Naive thymus-derived CD4-positive, alpha-beta T cell (primary cell): ENCODE results near the gene AKAP6. TPM values are rescaled to one million over a fixed set of nuclear protein-coding genes. Genes with fewer than 3 reads are reported as not detected.

Source experiments
- ATAC-seq: fragments of 150-1000 bp; cut with Tn5 transposase; 2 replicates; pipeline ENCODE4 v1.10.0; 2021; ENCODE audit warnings: mild to moderate bottlenecking, moderate library complexity
- CTCF ChIA-PET: fragments of 350-600 bp; sonication (Branson Sonifier 250); formaldehyde crosslinking; loops from one replicate; lab custom pipeline; 2021; ENCODE audit warnings: antibody characterized with exemption; lab: Charles Lee
- POLR2A ChIA-PET: fragments of 350-600 bp; sonication (Branson Sonifier 250); formaldehyde crosslinking; loops from one replicate; lab custom pipeline; 2021; ENCODE audit warnings: antibody characterized with exemption, inconsistent platforms; lab: Charles Lee
- DNase-seq, 9 donors: peaks; one replicate each; pipeline versions ENCODE4 v3.0.0 to v3.0.0-alpha.2; 2020 to 2022; ENCODE audit warnings: mixed read lengths in 1 of 9
- H3K27ac ChIP-seq: one replicate; pipeline ENCODE4 v1.7.0; 2013; ENCODE audit warnings: mild to moderate bottlenecking, low read depth, low read length, moderate library complexity
- H3K27me3 ChIP-seq, 2 donors: one replicate each; pipeline ENCODE4 v1.7.0; 2013; ENCODE audit warnings: low read length in 2 of 2, mild to moderate bottlenecking in 2 of 2, moderate library complexity in 2 of 2; ENCODE audit not compliant: control insufficient read depth in 2 of 2, insufficient read depth in 2 of 2
- H3K36me3 ChIP-seq, 3 experiments: 1 replicate in 2 of 3; 2 replicates in 1 of 3; pipeline ENCODE4 v1.7.0; 2013; ENCODE audit warnings: low read length in 3 of 3, mild to moderate bottlenecking in 3 of 3, moderate library complexity in 1 of 3; ENCODE audit not compliant: insufficient read depth in 3 of 3, control insufficient read depth in 2 of 3
- H3K4me1 ChIP-seq, 2 donors: one replicate each; pipeline ENCODE4 v1.7.0; 2013; ENCODE audit warnings: low read length in 2 of 2, mild to moderate bottlenecking in 2 of 2, moderate library complexity in 1 of 2; ENCODE audit not compliant: control insufficient read depth in 2 of 2, insufficient read depth in 2 of 2
- H3K4me3 ChIP-seq: 2 replicates; pipeline ENCODE4 v1.7.0; 2013; ENCODE audit warnings: mild to moderate bottlenecking, low read length
- H3K9me3 ChIP-seq, 3 experiments: 1 replicate in 2 of 3; 2 replicates in 1 of 3; pipeline ENCODE4 v1.7.0; 2013; ENCODE audit warnings: low read length in 3 of 3; ENCODE audit not compliant: control insufficient read depth in 2 of 3
- H3K27ac Mint-ChIP-seq, 9 donors: one replicate each; pipeline ENCODE4 v1.8.0; 2020 to 2022; ENCODE audit warnings: mixed read lengths in 9 of 9, mild to moderate bottlenecking in 8 of 9, moderate library complexity in 5 of 9, inconsistent platforms in 2 of 9
- H3K27me3 Mint-ChIP-seq, 5 donors: one replicate each; pipeline ENCODE4 v1.8.0; 2021 to 2022; ENCODE audit warnings: mixed read lengths in 5 of 5, mild to moderate bottlenecking in 1 of 5
- H3K36me3 Mint-ChIP-seq, 5 donors: one replicate each; pipeline ENCODE4 v1.8.0; 2020 to 2022; ENCODE audit warnings: mixed read lengths in 5 of 5, mild to moderate bottlenecking in 3 of 5, inconsistent platforms in 1 of 5
- H3K4me1 Mint-ChIP-seq, 7 donors: one replicate each; pipeline ENCODE4 v1.8.0; 2020 to 2022; ENCODE audit warnings: mixed read lengths in 7 of 7, mild to moderate bottlenecking in 3 of 7, inconsistent platforms in 1 of 7
- H3K4me3 Mint-ChIP-seq, 10 donors: one replicate each; pipeline ENCODE4 v1.8.0; 2020 to 2022; ENCODE audit warnings: mild to moderate bottlenecking in 10 of 10, mixed read lengths in 10 of 10, moderate library complexity in 6 of 10, inconsistent platforms in 2 of 10
- H3K9me3 Mint-ChIP-seq, 11 donors: one replicate each; pipeline ENCODE4 v1.8.0; 2020 to 2022; ENCODE audit warnings: mixed read lengths in 11 of 11, mild to moderate bottlenecking in 4 of 11, inconsistent platforms in 1 of 11, moderate library complexity in 1 of 11
- intact Hi-C, 2 donors: fragments of 100-400 bp; cut with micrococcal nuclease; formaldehyde crosslinking; loops; one replicate each; pipeline ENCODE4 v1.15.1; 2023
- polyA plus RNA-seq, 2 donors: library from polyadenylated mRNA; unstranded; fragments of 300-500 nt; fragmentation: Illumina TruSeq; gene quantifications; one replicate each; pipeline ENCODE4 v1.2.3, GENCODE V29; 2021
- total RNA-seq, 6 experiments: library from RNA in 5 of 6; stranded (reverse) in 5 of 6; gene quantifications; 1 replicate in 5 of 6; 2 replicates in 1 of 6; pipeline ENCODE4 v1.2.3 and lab custom pipeline; 2021 to 2026

Gene AKAP6
- total and polyA plus RNA-seq, 7 experiments from 2014 or later, result 0.29 to 7.9 (median 4.1) TPM

DNA sequence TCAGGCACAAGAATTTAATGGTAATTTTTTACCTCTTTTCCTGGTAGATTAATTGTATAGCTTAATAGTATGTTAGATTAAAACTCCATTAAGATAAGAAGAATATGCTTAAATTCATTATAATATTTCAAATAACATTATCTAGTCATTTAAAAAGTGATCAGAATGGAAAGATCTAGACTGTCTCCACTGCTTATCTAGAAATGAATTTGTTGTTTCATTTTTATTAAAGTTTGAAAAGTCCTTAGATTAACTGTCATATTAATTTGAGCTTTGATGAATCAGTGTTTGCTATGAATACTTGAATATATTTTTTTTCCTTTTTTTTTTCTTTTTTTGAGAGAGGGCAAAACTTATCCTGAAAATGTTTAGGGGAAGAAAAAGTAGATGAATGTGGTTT is 373.0 kb downstream of the AKAP6 start:
- Mint-ChIP-seq H3K27me3 (no peaks in the 10 kb centered on the region), H3K4me3 (no peak overlapping the region), H3K27ac (no peak overlapping the region), H3K36me3 (peaks cover 0 to 8% (median 3%) of the 10 kb centered on the region in 5 donors), H3K9me3 (no peaks in the 10 kb centered on the region), H3K4me1 (no peaks in the 10 kb centered on the region)
- Histone ChIP-seq H3K4me3 (no peak overlapping the region), H3K9me3 (no peaks in the 10 kb centered on the region), H3K36me3 (no peaks in the 10 kb centered on the region), H3K27ac (no peak overlapping the region), H3K27me3 (no peaks in the 10 kb centered on the region), H3K4me1 (no peaks in the 10 kb centered on the region)
- ChIA-PET CTCF (no interaction called here), POLR2A (no interaction called here)
- intact Hi-C loops, result no loop called here
- no peak for DNase-seq
- no peak for ATAC-seq

DNA sequence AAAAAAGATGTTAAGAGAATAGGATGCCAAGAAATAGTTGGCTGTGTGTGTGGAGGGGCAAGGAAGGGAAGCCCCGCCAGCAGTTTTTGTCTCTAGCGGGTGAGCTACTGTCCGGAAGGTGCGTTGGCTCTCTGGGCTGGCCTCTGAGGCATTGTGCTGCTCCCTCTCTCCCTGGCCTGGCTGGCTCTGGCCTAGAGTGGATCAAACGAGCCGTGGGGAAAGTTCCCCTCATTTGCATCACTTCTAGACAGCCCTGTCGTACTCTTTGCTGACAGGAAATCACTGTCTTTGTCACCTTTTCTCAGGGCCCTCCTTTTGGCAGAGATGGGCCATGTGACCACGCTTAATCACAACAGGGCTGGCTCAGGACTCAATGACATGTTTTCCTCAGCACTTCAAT is 373.5 kb downstream of the AKAP6 start:
- H3K4me1 ChIP-seq, result no peaks in the 10 kb centered on the region
- Mint-ChIP-seq H3K27me3 (no peaks in the 10 kb centered on the region), H3K4me3 (no peak overlapping the region), H3K36me3 (peaks cover 0 to 8% (median 0%) of the 10 kb centered on the region in 5 donors), H3K27ac (no peak overlapping the region), H3K4me1 (no peaks in the 10 kb centered on the region), H3K9me3 (no peaks in the 10 kb centered on the region)
- H3K9me3 ChIP-seq, result no peaks in the 10 kb centered on the region
- intact Hi-C loops, result no loop called here
- ChIA-PET POLR2A (no interaction called here), CTCF (no interaction called here)
- H3K36me3 ChIP-seq, result no peaks in the 10 kb centered on the region
- no peak for DNase-seq
- no peak overlapping the region for H3K27ac ChIP-seq
- no peak overlapping the region for H3K4me3 ChIP-seq
- no peaks in the 10 kb centered on the region for H3K27me3 ChIP-seq
- ATAC-seq, result peak; percentile 38

DNA sequence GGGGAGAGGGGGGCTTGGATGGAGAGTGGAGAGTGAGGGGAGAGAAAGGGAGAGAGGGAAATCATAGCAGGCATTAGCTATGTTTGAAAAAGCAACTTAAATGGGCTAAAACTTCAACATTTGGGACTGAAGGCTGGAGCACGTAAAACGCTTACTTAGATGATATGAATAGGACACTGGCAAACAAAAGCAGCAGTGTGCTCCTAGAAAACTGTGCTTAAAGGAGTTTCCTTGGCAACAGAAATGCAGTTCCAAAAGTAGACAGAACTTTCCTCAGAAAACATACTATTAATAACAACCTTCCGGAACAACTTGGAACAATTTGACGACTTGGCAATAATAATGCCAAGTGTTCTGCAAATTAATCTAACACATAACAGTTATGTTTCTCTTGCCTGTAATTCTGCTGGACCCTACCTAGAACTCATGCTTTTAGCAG is 374.1 kb downstream of the AKAP6 start:
- CTCF ChIA-PET, result no interaction called here
- no peaks in the 10 kb centered on the region for H3K27me3 Mint-ChIP-seq
- peaks cover 0 to 8% (median 0%) of the 10 kb centered on the region in 5 donors for H3K36me3 Mint-ChIP-seq
- intact Hi-C loops, result no loop called here
- H3K27ac ChIP-seq, result no peak overlapping the region
- no peak for DNase-seq
- H3K9me3 ChIP-seq, result no peaks in the 10 kb centered on the region
- H3K27me3 ChIP-seq, result no peaks in the 10 kb centered on the region
- no peak for ATAC-seq
- no peaks in the 10 kb centered on the region for H3K36me3 ChIP-seq
- H3K4me1 Mint-ChIP-seq, result no peaks in the 10 kb centered on the region
- H3K27ac Mint-ChIP-seq, result no peak overlapping the region
- POLR2A ChIA-PET, result no interaction called here
- no peak overlapping the region for H3K4me3 ChIP-seq
- no peaks in the 10 kb centered on the region for H3K4me1 ChIP-seq
- H3K4me3 Mint-ChIP-seq, result no peak overlapping the region
- no peaks in the 10 kb centered on the region for H3K9me3 Mint-ChIP-seq

DNA sequence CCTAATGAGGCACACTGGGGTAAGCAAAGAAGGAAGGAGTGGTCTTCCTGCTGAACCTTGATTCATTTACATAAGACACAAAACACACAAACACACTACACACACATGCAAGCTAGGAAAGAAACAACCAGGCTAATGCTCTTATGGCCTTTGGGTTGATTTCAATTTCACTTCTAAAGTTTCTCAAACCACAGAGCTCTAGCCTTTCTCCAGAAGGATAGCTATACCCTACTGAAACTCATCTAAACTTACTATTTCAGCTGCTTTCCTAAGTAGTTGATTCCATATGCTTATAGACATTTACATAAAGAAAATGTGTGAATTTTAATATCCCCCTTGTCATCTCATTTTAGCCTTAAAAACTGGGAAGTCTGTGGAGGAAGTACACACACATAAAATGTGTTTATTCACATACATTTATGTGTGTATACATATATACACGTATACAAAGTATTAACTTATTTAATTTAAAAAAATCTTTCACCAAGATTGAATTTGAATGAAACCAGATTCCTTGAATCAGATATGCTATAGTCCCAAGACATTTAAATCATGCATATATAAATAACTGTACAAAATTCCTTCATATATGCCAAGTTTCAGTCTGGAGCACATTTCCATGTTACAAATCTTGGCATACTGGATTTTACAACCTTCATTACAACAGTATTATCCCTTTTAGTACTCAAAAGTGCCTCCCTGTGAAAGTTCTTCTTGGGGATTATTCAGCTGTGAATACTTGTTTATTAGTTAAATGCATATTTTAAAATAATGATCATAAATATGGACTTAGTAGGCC is 377.8 kb downstream of the AKAP6 start:
- H3K4me1 Mint-ChIP-seq, result peaks cover 0 to 2% (median 0%) of the 10 kb centered on the region in 7 donors
- H3K4me3 ChIP-seq, result no peak overlapping the region
- peaks cover 0 to 3% (median 0%) of the 10 kb centered on the region in 5 donors for H3K27me3 Mint-ChIP-seq
- no peaks in the 10 kb centered on the region for H3K9me3 ChIP-seq
- DNase-seq (no peak), ATAC-seq (no peak)
- no peaks in the 10 kb centered on the region for H3K9me3 Mint-ChIP-seq
- H3K27ac Mint-ChIP-seq, result no peak overlapping the region
- no peaks in the 10 kb centered on the region for H3K4me1 ChIP-seq
- H3K27me3 ChIP-seq, result no peaks in the 10 kb centered on the region
- POLR2A ChIA-PET, result no interaction called here
- intact Hi-C loops, result no loop called here
- no peak overlapping the region for H3K4me3 Mint-ChIP-seq
- CTCF ChIA-PET, result no interaction called here
- no peaks in the 10 kb centered on the region for H3K36me3 ChIP-seq
- H3K27ac ChIP-seq, result no peak overlapping the region
- no peaks in the 10 kb centered on the region for H3K36me3 Mint-ChIP-seq

DNA sequence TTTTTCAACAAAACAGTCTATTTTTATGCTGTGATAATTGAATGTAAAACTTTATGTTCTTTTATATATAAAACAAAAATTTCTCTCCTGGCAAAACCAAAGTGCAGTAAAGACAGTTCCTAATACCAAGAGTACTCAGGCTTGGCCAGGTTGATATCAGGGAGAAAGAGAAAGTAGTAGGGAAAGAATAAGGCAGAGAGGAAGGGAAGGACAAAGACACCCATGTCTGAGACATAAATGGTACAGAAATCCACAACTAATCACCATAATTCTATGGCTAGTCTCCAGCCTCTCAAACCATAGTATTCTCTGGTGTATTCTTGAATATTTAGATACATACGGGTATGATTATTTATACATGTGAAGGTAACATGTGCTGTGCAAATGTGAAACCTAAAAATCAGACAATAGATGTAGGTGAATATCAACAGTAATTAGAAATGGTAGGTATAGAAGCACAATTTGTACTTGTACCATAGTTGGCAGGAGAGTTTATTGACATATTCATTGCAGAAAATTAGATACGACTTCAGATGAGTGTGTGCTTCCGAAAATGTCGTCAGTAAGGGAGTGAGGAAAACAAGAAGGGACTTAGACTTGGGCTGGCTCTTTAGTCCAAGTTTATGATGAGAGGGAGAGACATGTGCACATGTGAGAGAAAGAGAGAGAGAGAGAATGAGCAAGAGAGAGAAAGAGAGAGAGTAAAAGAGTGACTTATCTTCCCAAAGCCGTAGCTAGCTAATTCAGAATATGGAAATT is 378.8 kb downstream of the AKAP6 start:
- Mint-ChIP-seq H3K9me3 (no peaks in the 10 kb centered on the region), H3K36me3 (no peaks in the 10 kb centered on the region), H3K4me3 (no peak overlapping the region), H3K27ac (no peak overlapping the region), H3K4me1 (peaks cover 0 to 2% (median 0%) of the 10 kb centered on the region in 7 donors), H3K27me3 (peaks cover 0 to 3% (median 0%) of the 10 kb centered on the region in 5 donors)
- ATAC-seq (no peak), DNase-seq (no peak)
- Histone ChIP-seq H3K27me3 (no peaks in the 10 kb centered on the region), H3K36me3 (no peaks in the 10 kb centered on the region), H3K4me1 (no peaks in the 10 kb centered on the region), H3K9me3 (no peaks in the 10 kb centered on the region), H3K27ac (no peak overlapping the region), H3K4me3 (no peak overlapping the region)
- CTCF ChIA-PET, result no interaction called here
- intact Hi-C loops, result no loop called here
- POLR2A ChIA-PET, result no interaction called here

DNA sequence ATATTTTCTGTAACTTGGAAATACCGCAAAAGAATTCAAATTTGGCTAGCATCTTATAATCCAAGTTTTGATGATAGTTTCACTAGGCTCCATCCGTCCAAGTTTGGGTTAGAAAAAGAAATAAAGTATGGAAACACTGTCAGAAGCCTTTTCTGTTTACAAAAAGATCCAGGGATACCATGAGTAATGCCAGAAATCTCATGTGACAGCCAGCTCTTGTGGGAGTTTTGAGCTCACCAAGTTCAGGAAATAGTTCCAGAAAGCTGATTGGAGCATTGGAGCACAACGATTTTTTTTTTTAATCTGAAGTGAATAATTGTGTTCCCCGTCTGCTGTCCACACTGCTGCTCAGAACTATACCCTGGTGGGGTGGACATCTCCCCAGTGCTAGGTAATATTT is 379.9 kb downstream of the AKAP6 start:
- Histone ChIP-seq H3K4me1 (no peaks in the 10 kb centered on the region), H3K27me3 (no peaks in the 10 kb centered on the region), H3K36me3 (no peaks in the 10 kb centered on the region), H3K27ac (no peak overlapping the region), H3K9me3 (no peaks in the 10 kb centered on the region), H3K4me3 (no peak overlapping the region)
- intact Hi-C loops, result no loop called here
- peaks cover 0 to 2% (median 0%) of the 10 kb centered on the region in 7 donors for H3K4me1 Mint-ChIP-seq
- H3K4me3 Mint-ChIP-seq, result no peak overlapping the region
- peaks cover 0 to 3% (median 0%) of the 10 kb centered on the region in 5 donors for H3K27me3 Mint-ChIP-seq
- CTCF ChIA-PET, result interaction anchor here (0.6 kb wide), 1 partner anchor 1089 kb away, joined by 3 read pairs; no protein-coding TSS in a partner anchor
- no peaks in the 10 kb centered on the region for H3K36me3 Mint-ChIP-seq
- POLR2A ChIA-PET, result no interaction called here
- ATAC-seq (no peak), DNase-seq (no peak)
- H3K27ac Mint-ChIP-seq, result no peak overlapping the region
- no peaks in the 10 kb centered on the region for H3K9me3 Mint-ChIP-seq
